GM12878 (cell line): Measurements from ENCODE around the gene IDI2. TPM values are rescaled to one million over a fixed set of nuclear protein-coding genes. Genes with fewer than 3 reads are reported as not detected.

Experiments used
- ATAC-seq: fragments of 200-7000 bp; cut with Tn5 transposase; 3 replicates; pipeline ENCODE4 v1.9.1; 2020; ENCODE audit warnings: mild to moderate bottlenecking, moderate library complexity
- BruUV-seq: library from RNA; stranded (reverse); fragments of 400-500 nt; replicated peaks from 2 replicates; lab custom pipeline; 2021; lab: Mats Ljungman, UMichigan
- CTCF ChIA-PET: fragments of 300-600 bp; sonication (Branson Sonifier 250); formaldehyde crosslinking; extraction: SDS; loops from one replicate; lab custom pipeline; 2021; ENCODE audit warnings: inconsistent platforms; lab: Yijun Ruan, JAX
- POLR2A ChIA-PET: fragments of 350-600 bp; formaldehyde crosslinking; extraction: SDS; loops from one replicate; lab custom pipeline; 2021; ENCODE audit warnings: inconsistent platforms; lab: Charles Lee
- RAD21 ChIA-PET: fragments of 300-600 bp; sonication (Branson Sonifier 250); formaldehyde crosslinking; loops from one replicate; lab custom pipeline; 2023; ENCODE audit warnings: antibody characterized with exemption; ENCODE audit not compliant: unreplicated experiment; lab: Charles Lee
- SMC1A ChIA-PET: fragments of 300-600 bp; sonication (Branson Sonifier 250); formaldehyde crosslinking; loops from one replicate; lab custom pipeline; 2023; ENCODE audit not compliant: unreplicated experiment, uncharacterized antibody; lab: Charles Lee
- DNase-seq: peaks from one replicate; pipeline ENCODE4 v3.0.0-alpha.2; 2011; ENCODE audit warnings: low read depth, low spot score
- FAIRE-seq: peaks from 3 replicates; lab custom pipeline; 2011; peaks lifted over from hg19 to GRCh38; lab: Jason Lieb, UNC
- H2AFZ ChIP-seq: 2 replicates; pipeline ENCODE4 v1.6.0; 2011; ENCODE audit warnings: low read depth, low read length, control low read depth; ENCODE audit not compliant: control insufficient read depth
- H3K27ac ChIP-seq: 2 replicates; pipeline ENCODE4 v1.5.1; 2011; ENCODE audit warnings: control low read depth; ENCODE audit not compliant: control insufficient read depth, insufficient read depth
- H3K27me3 ChIP-seq, 2 experiments: replicated peaks in 1 of 2; 2 replicates each; pipeline versions ENCODE4 v1.6.0 to v1.6.1; 2011; ENCODE audit warnings: low read length in 1 of 2; ENCODE audit not compliant: control insufficient read depth in 2 of 2, insufficient read depth in 2 of 2
- H3K36me3 ChIP-seq, 2 experiments: 2 replicates each; pipeline ENCODE4 v1.5.1; 2011; ENCODE audit warnings: low read length in 1 of 2; ENCODE audit not compliant: control insufficient read depth in 2 of 2, insufficient read depth in 2 of 2
- H3K4me1 ChIP-seq: 2 replicates; pipeline ENCODE4 v1.6.1; 2011; ENCODE audit warnings: mild to moderate bottlenecking, low read length, moderate library complexity, mixed read lengths; ENCODE audit not compliant: control insufficient read depth, insufficient read depth
- H3K4me2 ChIP-seq: 2 replicates; pipeline ENCODE4 v1.6.0; 2011; ENCODE audit warnings: control low read depth; ENCODE audit not compliant: control insufficient read depth, insufficient read depth
- H3K4me3 ChIP-seq: fragments of 200-600 bp; sonication (generic); 2 replicates; pipeline ENCODE4 v1.5.1; 2016
- H3K79me2 ChIP-seq: 2 replicates; pipeline ENCODE4 v1.6.0; 2011; ENCODE audit warnings: low read length; ENCODE audit not compliant: control insufficient read depth, insufficient read depth
- H3K9ac ChIP-seq: 2 replicates; pipeline ENCODE4 v1.8.0; 2011; ENCODE audit warnings: low read length, control low read depth, mixed read lengths; ENCODE audit not compliant: control insufficient read depth, insufficient read depth
- H3K9me3 ChIP-seq: replicated peaks from 3 replicates; pipeline ENCODE4 v1.5.1; 2011; ENCODE audit warnings: mild to moderate bottlenecking, low read length; ENCODE audit not compliant: control insufficient read depth, insufficient read depth
- H4K20me1 ChIP-seq: 2 replicates; pipeline ENCODE4 v1.6.0; 2011; ENCODE audit not compliant: control insufficient read depth, insufficient read depth
- HCFC1 ChIP-seq: fragments of 150-350 bp; IDR thresholded peaks from 2 replicates; pipeline ENCODE4 v1.6.1; 2014; ENCODE audit warnings: low read length
- POLR2A ChIP-seq: IDR thresholded peaks from 2 replicates; pipeline ENCODE4 v1.6.1; 2011; ENCODE audit warnings: low read depth, mild to moderate bottlenecking, low read length
- USF1 ChIP-seq: IDR thresholded peaks from 2 replicates; pipeline ENCODE4 v1.6.1; 2011; ENCODE audit warnings: borderline replicate concordance, low read depth, mild to moderate bottlenecking, moderate library complexity, mixed read lengths, low read length; ENCODE audit not compliant: insufficient read depth; ENCODE audit errors: extremely low read length
- ZBED1 ChIP-seq: IDR thresholded peaks from 2 replicates; pipeline ENCODE4 v1.6.1; 2016; ENCODE audit warnings: borderline replicate concordance
- ZNF622 ChIP-seq: fragments of 450-650 bp; IDR thresholded peaks from 2 replicates; pipeline ENCODE4 v1.6.1; 2017; ENCODE audit warnings: mild to moderate bottlenecking, inconsistent platforms
- WGBS: methylation state at CpG from one replicate; pipeline ENCODE4 v1.1.6; 2016; ENCODE audit warnings: low lambda C conversion rate; ENCODE audit not compliant: insufficient replicate concordance, insufficient coverage; ENCODE audit errors: missing lambda C conversion rate; 5-methylcytosine and 5-hydroxymethylcytosine counted together
- in situ Hi-C: fragments of 300-500 bp; cut with MboI; formaldehyde crosslinking; loops from 9 replicates; pipeline ENCODE4 v1.14.3; 2018; ENCODE audit warnings: mixed read lengths
- intact Hi-C: fragments of 100-400 bp; cut with micrococcal nuclease; formaldehyde crosslinking; loops from one replicate; pipeline ENCODE4 v1.14.2; 2022; ENCODE audit not compliant: unreplicated experiment
- polyA plus RNA-seq, 11 experiments: library from polyadenylated mRNA; depleted of rRNA in 4 of 11; unstranded in 6 of 11; stranded (reverse) in 5 of 11; fragments of >200 nt; fragmentation: Nextera tagmentation in 4 of 11; fragmentation: Illumina TruSeq in 1 of 11; extraction: Ambion mirVana in 4 of 11; extraction: Trizol in 1 of 11; gene quantifications; 1 replicate in 1 of 11; 2 replicates in 10 of 11; pipeline versions ENCODE4 v1.2.1 to v1.2.3, GENCODE V29; 2011 to 2016; ENCODE audit warnings: inconsistent platforms in 2 of 11, missing spikeins in 2 of 11, low read depth in 1 of 11
- total RNA-seq, 4 experiments: library from RNA; depleted of rRNA in 3 of 4; stranded (reverse); fragments of >200 nt in 3 of 4; fragmentation: Illumina TruSeq in 1 of 4; extraction: Trizol in 1 of 4; gene quantifications; 2 replicates each; pipeline versions ENCODE4 v1.2.1 to v1.2.3, GENCODE V29; 2013 to 2021

Gene IDI2
- total and polyA plus RNA-seq, 10 of the 15 experiments (the other 5 are each of a cell fraction or from before 2014, with no cell fraction given), result 0.06 TPM; not detected in 9

DNA sequence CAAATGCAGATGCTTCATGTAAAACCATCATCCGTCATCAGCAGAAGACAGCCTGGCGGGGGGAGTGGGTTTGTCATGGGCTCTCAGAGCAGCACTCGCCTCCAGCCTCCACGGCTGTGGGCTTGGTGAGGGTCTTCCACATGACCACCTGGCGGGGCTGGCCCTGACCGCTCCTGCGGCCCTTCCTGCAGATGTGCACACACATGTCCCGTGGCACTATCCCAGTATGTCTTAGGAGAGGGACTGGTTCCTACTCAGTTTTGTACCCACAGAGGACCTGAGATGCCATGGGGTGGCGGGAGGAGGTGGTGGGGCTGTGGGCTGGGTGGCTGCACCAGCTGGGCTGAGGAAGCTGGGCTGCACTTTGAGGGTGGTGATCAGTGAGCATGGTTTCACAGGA is 4.7 kb downstream of the IDI2 start:
- POLR2A ChIA-PET, result no interaction called here
- no peaks in the 10 kb centered on the region for H3K79me2 ChIP-seq

DNA sequence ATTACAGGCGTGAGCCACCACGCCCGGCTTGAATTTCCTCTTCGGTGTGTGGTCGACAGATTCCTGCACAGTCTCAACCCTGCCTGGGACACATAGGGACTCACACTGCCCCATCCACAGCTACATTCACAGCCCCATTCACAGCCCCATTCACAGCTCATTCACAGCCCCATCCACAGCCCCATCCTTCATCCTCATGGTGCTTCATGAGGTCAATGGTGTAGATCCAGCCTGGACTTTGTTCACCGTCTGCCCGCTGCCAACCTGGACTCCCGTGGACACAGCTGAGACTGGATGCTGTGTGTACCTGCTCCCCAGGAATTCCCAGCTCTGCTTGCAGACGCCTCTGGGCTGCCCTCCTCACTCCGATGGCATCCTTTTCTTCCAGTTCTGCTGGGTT is 5.2 kb downstream of the IDI2 start:
- TF ChIP-seq ZBED1, result no peak
- TF ChIP-seq POLR2A, result peak; percentile 51
- Histone ChIP-seq H2AFZ (no peak overlapping the region), H3K9me3 (no peaks in the 10 kb centered on the region), H3K79me2 (no peaks in the 10 kb centered on the region), H3K36me3 (peaks cover 9 to 14% of the 10 kb centered on the region in 2 experiments; a peak in 3 of 4 replicates), H3K27me3 (no peaks in the 10 kb centered on the region), H4K20me1 (no peaks in the 10 kb centered on the region), H3K4me1 (no peaks in the 10 kb centered on the region), H3K9ac (no peak overlapping the region), H3K27ac (no peak overlapping the region), H3K4me3 (no peak overlapping the region), H3K4me2 (no peak overlapping the region)
- WGBS, result 96% methylated on average over 10 of the region's 10 CpGs
- intact Hi-C loops (no loop called here), in situ Hi-C loops (no loop called here)
- RAD21 ChIA-PET, result no interaction called here
- CTCF ChIA-PET, result no interaction called here
- SMC1A ChIA-PET, result interaction anchor here (1.0 kb wide), 1 partner anchor 10 kb away, joined by 3 read pairs; no protein-coding TSS in a partner anchor
- no TSS peak for BruUV-seq
- POLR2A ChIA-PET, result no interaction called here
- FAIRE-seq, result no peak
- no peak for DNase-seq
- peak; percentile 42 for ATAC-seq

More for the DNA sequence above, 4.7 kb downstream of the IDI2 start:
- no TSS peak for BruUV-seq
- RAD21 ChIA-PET, result no interaction called here
- Histone ChIP-seq H3K4me2 (no peak overlapping the region), H3K4me1 (no peaks in the 10 kb centered on the region), H3K36me3 (peaks cover 9% of the 10 kb centered on the region in 2 experiments; a peak in 3 of 4 replicates), H3K27ac (no peak overlapping the region), H3K9ac (no peak overlapping the region), H4K20me1 (no peaks in the 10 kb centered on the region), H3K4me3 (no peak overlapping the region), H3K27me3 (no peaks in the 10 kb centered on the region), H3K9me3 (no peaks in the 10 kb centered on the region), H2AFZ (no peak overlapping the region)
- WGBS, result 97% methylated on average over 9 of the region's 9 CpGs
- CTCF ChIA-PET, result no interaction called here
- no peak for TF ChIP-seq ZNF622
- TF ChIP-seq USF1, result no peak
- TF ChIP-seq HCFC1, result no peak
- SMC1A ChIA-PET, result interaction anchor here (0.9 kb wide), 1 partner anchor 9 kb away, joined by 3 read pairs; no protein-coding TSS in a partner anchor
- intact Hi-C loops (no loop called here), in situ Hi-C loops (no loop called here)
- FAIRE-seq, result no peak
- ATAC-seq, result peak; percentile 34; the same call in 2 of the 3 replicates
- DNase-seq, result no peak
